Left lung (tissue), 10 donors: ENCODE measurements around the gene WDFY2. TPM values are rescaled to one million over a fixed set of nuclear protein-coding genes. Genes with fewer than 3 reads are reported as not detected.

Source experiments
- ATAC-seq: fragments of 200-7000 bp; cut with Tn5 transposase; one replicate; pipeline ENCODE4 v1.9.1; 2020; ENCODE audit warnings: moderate library complexity
- DNase-seq, 4 donors: peaks; one replicate each; pipeline ENCODE4 v3.0.0-alpha.2; 2013 to 2020
- H3K27ac ChIP-seq, 2 donors: fragments of 200-600 bp; sonication (generic) in 1 of 2; one replicate each; pipeline versions ENCODE4 v1.5.0 to v1.8.0; 2020 to 2021
- H3K27me3 ChIP-seq, 2 donors: fragments of 200-600 bp; sonication (generic) in 1 of 2; one replicate each; pipeline versions ENCODE4 v1.5.0 to v1.8.0; 2020 to 2021
- H3K36me3 ChIP-seq, 2 donors: fragments of 200-600 bp; sonication (generic) in 1 of 2; one replicate each; pipeline versions ENCODE4 v1.5.0 to v1.8.0; 2020 to 2021
- H3K4me1 ChIP-seq, 2 donors: fragments of 200-600 bp; one replicate each; pipeline ENCODE4 v1.8.0; 2021
- H3K4me3 ChIP-seq, 2 donors: fragments of 200-600 bp; sonication (generic) in 1 of 2; one replicate each; pipeline versions ENCODE4 v1.5.0 to v1.8.0; 2020 to 2021; ENCODE audit warnings: mild to moderate bottlenecking in 1 of 2
- H3K9me3 ChIP-seq, 2 donors: fragments of 200-600 bp; sonication (generic) in 1 of 2; one replicate each; pipeline versions ENCODE4 v1.5.0 to v1.8.0; 2020 to 2021
- intact Hi-C, 2 donors: fragments of 100-400 bp; cut with DNase I; formaldehyde crosslinking; loops; one replicate each; pipeline versions ENCODE4 v1.11.2 to v1.14.2; 2022
- polyA plus RNA-seq, 6 donors: library from polyadenylated mRNA; unstranded; fragments of 120-200 nt; gene quantifications; one replicate each; pipeline ENCODE4 v1.2.1, GENCODE V29; 2013; ENCODE audit not compliant: insufficient read length in 6 of 6
- total RNA-seq, 2 donors: library from RNA; stranded (reverse); fragmentation: NEBNext Ultra II Directional; extraction: Animal tissue kit (Norgen Biotek cat#: 25700); gene quantifications; one replicate each; pipeline ENCODE4 v1.2.1, GENCODE V29; 2021
- TF ChIP-seq, protein P1 (sequence below), 2 donors: fragments of 200-600 bp; sonication (generic) in 1 of 2; IDR thresholded peaks; one replicate each; pipeline versions ENCODE4 v1.5.0 to v1.8.0; 2021; ENCODE audit warnings: antibody characterized with exemption in 2 of 2
- donor health status: DM: no; HTN: yes; CAD: no.
- donor health status: DM: no; HTN: no; CAD: no.

Gene WDFY2
- total and polyA plus RNA-seq, 8 donors = 9.7 to 33.3 (median 22.1) TPM

DNA sequence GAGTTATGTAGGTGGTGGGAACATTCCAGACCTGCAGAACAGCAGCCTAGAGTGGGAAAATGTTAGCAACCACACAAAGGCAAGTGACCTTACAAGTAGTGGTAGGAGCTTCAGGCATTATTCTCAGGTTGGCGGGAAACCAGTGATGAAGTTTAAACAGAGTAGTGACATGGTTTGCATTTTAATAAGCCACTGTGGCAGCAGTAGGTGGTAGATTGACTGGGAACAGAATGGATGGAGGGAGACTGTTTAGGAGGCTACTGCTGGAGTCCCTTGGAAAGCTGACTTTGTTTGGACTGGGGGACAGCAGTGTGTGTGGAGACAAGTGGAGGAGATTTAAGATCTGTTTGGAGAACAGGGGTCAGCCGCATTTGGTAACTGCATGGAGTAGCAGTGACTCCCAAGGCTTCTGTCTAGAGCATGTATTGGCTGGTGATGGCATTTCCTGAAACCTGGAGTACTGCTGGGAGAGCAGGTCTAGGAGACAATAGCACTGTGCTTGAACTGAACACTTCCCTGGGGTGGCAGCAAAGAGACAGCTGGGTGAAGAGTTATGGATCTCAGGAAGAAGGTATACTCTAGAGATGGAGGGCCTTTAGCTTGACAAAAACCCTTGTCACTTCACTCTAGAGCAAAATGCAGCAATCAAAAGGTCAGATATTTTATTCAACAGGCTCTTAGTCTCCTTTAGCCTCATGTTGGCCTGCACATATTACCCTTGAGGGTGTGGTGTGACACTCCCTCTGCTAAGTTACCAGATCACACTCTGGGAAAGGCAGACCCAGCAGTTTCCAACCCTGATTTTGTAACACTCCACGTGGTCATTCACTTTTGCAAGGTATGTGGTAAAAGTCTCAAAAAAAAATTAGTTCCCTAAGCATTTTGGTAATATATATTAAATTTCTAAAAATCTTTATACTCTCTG, 149.4 kb downstream of the WDFY2 start:
- peak overlapping the region in 1 of 2 donors; percentile 42 for H3K27ac ChIP-seq
- DNase-seq (no peak), ATAC-seq (peak; percentile 52)
- H3K9me3 ChIP-seq = no peaks in the 10 kb centered on the region
- H3K36me3 ChIP-seq = peaks cover 0 to 6% of the 10 kb centered on the region in 2 donors
- intact Hi-C loops = no loop called here
- no peak overlapping the region for H3K4me3 ChIP-seq
- peaks cover 4 to 8% of the 10 kb centered on the region in 2 donors for H3K4me1 ChIP-seq
- H3K27me3 ChIP-seq = no peaks in the 10 kb centered on the region
- TF ChIP-seq, protein P1, sequence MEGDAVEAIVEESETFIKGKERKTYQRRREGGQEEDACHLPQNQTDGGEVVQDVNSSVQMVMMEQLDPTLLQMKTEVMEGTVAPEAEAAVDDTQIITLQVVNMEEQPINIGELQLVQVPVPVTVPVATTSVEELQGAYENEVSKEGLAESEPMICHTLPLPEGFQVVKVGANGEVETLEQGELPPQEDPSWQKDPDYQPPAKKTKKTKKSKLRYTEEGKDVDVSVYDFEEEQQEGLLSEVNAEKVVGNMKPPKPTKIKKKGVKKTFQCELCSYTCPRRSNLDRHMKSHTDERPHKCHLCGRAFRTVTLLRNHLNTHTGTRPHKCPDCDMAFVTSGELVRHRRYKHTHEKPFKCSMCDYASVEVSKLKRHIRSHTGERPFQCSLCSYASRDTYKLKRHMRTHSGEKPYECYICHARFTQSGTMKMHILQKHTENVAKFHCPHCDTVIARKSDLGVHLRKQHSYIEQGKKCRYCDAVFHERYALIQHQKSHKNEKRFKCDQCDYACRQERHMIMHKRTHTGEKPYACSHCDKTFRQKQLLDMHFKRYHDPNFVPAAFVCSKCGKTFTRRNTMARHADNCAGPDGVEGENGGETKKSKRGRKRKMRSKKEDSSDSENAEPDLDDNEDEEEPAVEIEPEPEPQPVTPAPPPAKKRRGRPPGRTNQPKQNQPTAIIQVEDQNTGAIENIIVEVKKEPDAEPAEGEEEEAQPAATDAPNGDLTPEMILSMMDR (IDR thresholded peaks at IDR 0.05) = no peak

DNA sequence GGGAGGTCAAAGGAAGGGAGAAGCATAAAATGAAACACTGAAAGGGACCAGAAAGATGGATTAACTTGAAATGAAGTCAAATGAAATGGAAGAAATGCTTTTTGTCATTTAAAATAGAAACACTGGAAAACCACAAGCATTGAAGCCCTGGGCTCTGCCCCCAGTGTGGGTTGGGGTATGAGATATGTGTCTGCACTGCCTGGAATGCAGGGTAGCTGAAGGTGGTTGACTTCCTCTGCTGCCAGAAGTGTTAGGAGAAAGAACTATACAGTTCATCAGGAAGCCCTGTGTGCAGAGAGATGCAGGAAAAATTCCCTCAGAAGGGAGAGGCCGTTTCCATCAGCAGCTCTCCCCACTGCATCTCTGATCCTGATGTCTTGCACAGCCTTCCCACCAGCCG, 150.5 kb downstream of the WDFY2 start:
- DNase-seq = no peak
- no peaks in the 10 kb centered on the region for H3K27me3 ChIP-seq
- no peak overlapping the region for H3K27ac ChIP-seq
- H3K9me3 ChIP-seq = no peaks in the 10 kb centered on the region
- H3K4me3 ChIP-seq = no peak overlapping the region
- intact Hi-C loops = no loop called here
- TF ChIP-seq, protein P1 (IDR thresholded peaks at IDR 0.05) = no peak
- no peak for ATAC-seq
- H3K36me3 ChIP-seq = peaks cover 0 to 9% of the 10 kb centered on the region in 2 donors
- peaks cover 4 to 14% of the 10 kb centered on the region in 2 donors for H3K4me1 ChIP-seq

DNA sequence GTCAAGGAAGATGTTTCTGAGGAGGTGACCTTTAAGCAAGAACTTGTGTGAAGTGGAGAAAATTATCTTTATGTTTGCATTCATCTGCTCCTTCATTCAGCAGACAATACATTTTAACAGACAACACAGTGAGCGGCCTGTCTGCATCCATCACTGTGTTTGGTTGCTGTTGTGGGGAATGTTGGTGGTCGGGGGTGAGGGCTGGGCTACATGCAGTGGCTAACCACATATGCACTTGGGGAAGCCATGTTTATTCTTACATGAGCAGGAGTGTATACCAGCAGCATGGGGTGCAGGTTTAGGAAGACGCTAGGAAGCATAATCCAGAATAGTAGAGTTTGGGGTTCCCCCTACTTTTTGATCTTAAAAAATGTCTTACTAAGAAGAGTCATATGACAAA, 153.3 kb downstream of the WDFY2 start:
- TF ChIP-seq, protein P1 (IDR thresholded peaks at IDR 0.05) = no peak
- intact Hi-C loops = no loop called here
- Histone ChIP-seq H3K27me3 (no peaks in the 10 kb centered on the region), H3K27ac (no peak overlapping the region), H3K9me3 (no peaks in the 10 kb centered on the region), H3K4me1 (peaks cover 0 to 7% of the 10 kb centered on the region in 2 donors), H3K36me3 (peaks cover 0 to 10% of the 10 kb centered on the region in 2 donors), H3K4me3 (no peak overlapping the region)
- DNase-seq (no peak), ATAC-seq (no peak)

DNA sequence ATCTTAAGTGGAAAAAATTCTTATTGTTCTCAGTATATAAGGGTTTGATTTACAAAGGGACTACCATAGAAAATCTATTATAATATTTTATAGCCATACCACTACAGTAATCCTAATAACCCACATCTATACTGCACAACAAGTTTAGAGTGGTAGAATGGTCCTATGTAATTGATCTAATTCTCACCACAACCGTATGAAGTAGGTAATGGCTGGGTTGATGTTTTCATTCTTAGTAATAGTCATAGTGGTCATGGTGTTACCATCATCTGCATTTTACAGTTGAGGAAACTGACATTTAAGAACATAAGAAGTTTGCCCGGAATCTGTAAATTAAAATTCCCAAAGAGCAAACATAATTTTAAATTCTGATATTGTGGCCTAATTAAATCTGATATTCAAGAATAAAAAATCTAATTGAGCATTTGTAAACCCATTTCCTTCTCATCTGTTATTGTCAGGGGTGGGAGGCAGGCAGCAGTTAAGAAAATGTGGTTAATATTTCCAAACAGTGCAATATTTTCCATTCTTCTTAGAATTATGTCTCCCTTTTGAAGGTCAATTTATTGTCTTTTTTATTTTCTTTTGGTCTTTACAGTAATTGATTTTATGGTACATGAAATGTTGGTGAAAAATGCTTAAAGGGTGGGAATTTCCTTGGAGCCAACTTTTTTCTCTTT, 154.1 kb downstream of the WDFY2 start:
- intact Hi-C loops = no loop called here
- no peak for DNase-seq
- Histone ChIP-seq H3K36me3 (peaks cover 0 to 16% of the 10 kb centered on the region in 2 donors), H3K4me1 (peaks cover 0 to 7% of the 10 kb centered on the region in 2 donors), H3K9me3 (no peaks in the 10 kb centered on the region), H3K27ac (no peak overlapping the region), H3K4me3 (no peak overlapping the region), H3K27me3 (no peaks in the 10 kb centered on the region)
- TF ChIP-seq, protein P1 (IDR thresholded peaks at IDR 0.05) = no peak
- ATAC-seq = no peak
